Stimulated activated CD4-positive, alpha-beta T cell treated with anti-CD3 and anti-CD28 coated beads, Interleukin-15, amount 100 ng/mL, for 48 hours (primary cell): ENCODE data around the gene TECPR2.
"Not testable (repeated sequence)": the region's sequence is repeated elsewhere in the genome, so short reads cannot be mapped to it uniquely, and the experiment has no call there.

Experiments used
- DNase-seq, 2 donors: peaks; one replicate each; pipeline ENCODE4 v3.0.0-alpha.2; 2020; ENCODE audit warnings: low read depth in 2 of 2

TECPR2 gene, protein sequence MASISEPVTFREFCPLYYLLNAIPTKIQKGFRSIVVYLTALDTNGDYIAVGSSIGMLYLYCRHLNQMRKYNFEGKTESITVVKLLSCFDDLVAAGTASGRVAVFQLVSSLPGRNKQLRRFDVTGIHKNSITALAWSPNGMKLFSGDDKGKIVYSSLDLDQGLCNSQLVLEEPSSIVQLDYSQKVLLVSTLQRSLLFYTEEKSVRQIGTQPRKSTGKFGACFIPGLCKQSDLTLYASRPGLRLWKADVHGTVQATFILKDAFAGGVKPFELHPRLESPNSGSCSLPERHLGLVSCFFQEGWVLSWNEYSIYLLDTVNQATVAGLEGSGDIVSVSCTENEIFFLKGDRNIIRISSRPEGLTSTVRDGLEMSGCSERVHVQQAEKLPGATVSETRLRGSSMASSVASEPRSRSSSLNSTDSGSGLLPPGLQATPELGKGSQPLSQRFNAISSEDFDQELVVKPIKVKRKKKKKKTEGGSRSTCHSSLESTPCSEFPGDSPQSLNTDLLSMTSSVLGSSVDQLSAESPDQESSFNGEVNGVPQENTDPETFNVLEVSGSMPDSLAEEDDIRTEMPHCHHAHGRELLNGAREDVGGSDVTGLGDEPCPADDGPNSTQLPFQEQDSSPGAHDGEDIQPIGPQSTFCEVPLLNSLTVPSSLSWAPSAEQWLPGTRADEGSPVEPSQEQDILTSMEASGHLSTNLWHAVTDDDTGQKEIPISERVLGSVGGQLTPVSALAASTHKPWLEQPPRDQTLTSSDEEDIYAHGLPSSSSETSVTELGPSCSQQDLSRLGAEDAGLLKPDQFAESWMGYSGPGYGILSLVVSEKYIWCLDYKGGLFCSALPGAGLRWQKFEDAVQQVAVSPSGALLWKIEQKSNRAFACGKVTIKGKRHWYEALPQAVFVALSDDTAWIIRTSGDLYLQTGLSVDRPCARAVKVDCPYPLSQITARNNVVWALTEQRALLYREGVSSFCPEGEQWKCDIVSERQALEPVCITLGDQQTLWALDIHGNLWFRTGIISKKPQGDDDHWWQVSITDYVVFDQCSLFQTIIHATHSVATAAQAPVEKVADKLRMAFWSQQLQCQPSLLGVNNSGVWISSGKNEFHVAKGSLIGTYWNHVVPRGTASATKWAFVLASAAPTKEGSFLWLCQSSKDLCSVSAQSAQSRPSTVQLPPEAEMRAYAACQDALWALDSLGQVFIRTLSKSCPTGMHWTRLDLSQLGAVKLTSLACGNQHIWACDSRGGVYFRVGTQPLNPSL (N-terminal part only)

DNA sequence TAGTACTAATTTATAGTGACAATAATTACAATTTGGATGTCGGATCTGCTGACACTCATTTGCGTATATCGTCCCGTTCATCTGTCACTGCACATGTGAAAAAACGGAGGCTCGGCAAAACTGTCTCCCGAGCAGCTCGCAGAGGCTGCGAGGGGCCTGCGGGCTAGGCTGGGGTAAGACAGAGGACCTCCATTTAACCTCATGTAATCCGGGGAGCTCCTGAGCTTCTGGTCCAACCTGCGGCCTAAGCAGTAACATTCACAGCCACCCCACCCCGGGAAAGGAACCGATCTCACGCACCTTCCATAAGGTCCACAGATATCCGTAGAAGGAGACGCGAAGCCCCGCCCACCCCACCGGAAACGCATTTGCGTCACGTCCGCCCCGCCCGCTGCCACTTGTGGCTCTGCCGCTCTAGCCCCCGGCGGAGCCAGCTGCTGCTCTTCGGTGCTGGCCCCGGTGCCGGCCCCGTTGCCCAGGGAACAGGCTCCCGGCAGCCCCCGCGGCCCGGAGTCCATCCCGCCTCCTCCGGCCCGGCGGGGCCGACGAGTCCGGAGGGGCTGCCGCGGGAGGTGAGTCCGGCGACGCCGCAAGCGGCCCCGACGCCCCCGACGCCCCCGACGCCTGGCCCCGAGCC is at the start of gene TECPR2, which contains the start of gene CINP:
TSS of gene TECPR2 (plus strand) at position 397 of the 637 bp plus-strand sequence. CDS start 13,781 bp downstream, outside the sequence.
TSS of gene CINP (minus strand) at position 346 of the 637 bp plus-strand sequence. CDS start at position 307, 39 bp downstream.
- peak; percentile 93 to 97 for DNase-seq

DNA sequence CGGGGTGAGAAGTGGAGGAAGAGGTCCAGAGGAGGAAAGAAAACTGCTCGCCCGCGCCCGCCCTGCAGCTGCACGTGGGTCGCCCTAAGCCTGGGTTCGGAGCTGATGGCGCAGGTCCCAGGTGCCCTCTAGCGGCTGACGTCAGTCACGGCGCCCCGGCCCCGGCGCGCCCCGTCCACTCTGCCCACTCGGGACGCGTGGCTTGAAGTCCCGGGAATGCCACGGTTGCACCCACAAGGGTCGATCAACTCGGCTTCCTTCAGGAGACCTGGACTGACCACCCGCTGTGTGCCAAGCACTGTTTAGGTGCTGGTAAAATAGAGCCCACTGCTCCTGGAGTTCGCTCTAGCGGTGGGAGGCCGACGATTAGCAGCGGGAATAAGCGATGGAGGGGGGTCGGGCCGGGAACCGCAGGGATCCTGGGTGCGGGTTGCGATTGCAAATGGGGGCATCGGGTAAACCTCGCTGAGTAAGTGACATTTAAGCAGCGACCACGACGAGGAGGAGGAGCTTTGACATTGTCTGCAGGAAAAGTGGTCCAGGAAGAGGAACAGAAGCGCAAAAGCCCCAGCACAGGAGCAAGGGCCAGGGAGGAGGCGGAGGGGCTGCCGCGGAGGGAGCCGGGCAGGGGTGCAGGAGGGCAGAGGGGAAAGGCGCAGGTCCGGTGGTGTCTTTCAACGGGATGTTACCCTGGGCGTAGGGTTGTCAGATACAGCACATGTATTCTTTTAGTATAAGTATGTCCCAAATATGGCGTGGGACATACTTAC is 48.3 kb upstream of the TECPR2 start:
- peak; percentile 64 to 74 for DNase-seq

DNA sequence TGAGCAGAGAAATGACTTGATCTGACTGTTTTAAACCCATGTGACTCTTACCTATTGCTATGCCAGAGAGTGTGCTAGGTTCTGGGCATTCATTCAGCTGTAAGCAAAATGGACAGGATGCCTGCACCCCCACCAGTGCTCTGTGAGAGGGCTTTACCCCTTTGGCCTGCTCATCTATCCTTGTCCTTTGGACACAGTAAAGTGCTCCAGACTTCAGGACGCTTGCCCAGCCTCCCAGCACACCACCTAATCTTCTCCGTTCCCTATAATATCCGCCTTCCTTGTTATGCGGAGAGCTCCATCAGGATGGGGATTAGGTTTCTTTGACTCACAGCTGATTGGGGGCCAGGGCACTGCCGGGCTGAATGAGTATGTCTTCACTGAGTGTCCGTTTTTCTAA is 47.6 kb upstream of the TECPR2 start:
- no peak for DNase-seq

DNA sequence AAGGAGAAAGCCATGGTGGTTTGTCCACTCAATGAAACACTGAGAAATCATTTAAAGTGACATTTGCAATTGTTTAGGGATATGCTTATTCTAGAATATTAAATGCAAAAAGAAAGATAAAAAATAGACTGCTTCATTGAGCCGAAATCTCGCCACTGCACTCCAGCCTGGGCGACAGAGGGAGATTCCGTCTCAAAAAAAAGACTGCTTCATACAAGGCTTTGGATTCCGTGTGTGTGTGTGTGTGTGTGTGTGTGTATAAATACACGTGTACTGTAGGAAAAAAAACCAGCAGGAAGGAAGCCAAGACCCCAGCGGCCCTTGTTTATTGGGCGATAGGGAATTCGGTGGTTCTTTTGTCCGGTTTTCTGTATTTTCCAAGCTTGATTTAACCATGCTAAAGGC is 46.4 kb upstream of the TECPR2 start:
- no peak for DNase-seq

DNA sequence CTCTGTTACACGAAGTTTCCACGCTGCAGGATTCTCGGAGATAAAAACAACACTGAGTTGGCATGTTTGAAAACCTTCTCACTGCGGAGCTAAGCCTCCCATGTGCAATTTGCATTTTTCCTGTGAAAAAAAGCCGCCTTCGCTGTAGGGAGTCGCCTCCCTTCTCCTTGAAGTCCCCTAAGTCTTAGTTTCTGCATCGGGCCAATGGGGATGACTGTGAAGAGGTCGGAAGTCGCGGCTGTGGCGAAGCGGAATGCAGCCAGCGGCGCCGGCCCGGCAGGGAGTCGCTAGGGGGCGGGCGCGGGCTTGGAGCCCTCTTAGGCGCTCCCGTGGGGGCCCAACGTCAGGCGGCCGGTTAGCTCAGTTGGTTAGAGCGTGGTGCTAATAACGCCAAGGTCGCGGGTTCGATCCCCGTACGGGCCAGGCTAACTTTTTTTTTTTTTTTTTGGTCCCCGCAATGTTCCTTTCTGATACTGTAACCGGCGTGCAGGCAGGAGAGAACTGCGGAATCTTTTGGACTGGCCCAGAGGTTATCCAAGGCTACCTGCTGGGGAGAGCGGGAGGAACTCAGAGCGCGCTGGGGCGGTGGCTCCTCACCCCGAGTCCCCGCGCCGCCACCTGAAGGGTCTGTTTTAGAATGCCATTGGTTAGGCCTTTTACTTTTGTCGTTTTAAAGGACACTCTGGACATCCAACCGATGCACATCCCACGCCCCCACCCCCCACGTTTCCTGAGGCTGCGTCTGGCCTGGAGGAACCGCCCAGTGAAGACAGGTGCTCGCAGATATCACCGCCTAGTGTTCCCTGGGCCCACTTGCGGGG is 45.8 kb upstream of the TECPR2 start:
- peak; percentile 87 to 89 for DNase-seq

DNA sequence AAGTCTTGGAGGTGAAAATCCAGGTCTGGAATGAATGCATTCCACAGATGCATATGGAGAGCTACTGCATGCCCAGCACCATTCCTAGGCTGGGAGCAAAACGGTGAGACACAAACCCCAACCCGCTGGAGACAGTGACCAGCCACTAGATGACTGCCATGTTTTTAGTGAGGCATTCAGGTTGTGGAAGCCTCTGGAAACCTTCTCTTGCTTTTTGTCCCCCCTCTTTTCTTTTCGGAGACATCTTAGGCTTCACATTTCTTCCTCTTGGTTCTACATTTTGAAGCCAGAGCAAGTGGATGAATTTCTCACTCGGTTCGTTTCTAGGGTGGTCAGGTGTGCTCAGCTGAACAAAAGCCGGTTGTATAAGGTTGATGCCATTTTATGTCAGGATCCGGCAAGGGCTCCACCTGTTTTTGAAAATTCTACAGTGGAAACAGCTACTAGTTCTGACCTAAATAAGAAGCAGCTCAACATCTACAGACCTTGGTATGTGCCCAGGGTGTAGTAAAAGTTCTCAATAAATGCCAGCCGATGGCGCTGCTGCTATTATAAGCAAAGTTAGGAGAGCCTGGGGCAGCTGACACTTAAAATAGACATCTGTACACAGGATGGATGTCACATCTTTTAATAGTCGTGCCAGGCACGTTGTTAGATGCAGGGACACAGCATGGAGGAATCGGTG is 45.0 kb upstream of the TECPR2 start:
- DNase-seq, result peak; percentile 33 to 35

DNA sequence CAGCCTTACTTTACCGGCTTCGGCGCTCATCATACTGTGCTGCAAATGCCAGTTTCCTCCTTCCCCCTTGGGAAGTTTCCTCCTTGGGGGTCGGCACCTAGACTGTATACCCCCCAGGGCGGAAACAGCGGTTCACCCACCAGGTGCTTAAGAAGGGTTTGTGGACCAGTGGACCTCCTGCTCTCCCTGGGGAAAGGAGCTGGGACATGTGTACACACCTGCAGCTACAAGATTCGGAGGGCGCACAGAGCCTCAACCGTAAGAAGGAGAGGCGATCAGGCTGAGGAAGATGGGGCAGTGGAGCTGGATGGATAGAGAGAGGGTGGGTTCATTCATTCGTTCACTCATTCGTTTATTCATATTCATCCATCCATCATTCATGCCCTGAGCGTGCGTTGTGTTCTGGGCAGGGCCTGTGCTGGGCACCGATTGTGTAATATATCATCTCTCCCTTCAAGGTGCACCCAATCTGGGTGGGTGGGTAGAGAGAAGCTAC is 43.9 kb upstream of the TECPR2 start:
- DNase-seq, result no peak

DNA sequence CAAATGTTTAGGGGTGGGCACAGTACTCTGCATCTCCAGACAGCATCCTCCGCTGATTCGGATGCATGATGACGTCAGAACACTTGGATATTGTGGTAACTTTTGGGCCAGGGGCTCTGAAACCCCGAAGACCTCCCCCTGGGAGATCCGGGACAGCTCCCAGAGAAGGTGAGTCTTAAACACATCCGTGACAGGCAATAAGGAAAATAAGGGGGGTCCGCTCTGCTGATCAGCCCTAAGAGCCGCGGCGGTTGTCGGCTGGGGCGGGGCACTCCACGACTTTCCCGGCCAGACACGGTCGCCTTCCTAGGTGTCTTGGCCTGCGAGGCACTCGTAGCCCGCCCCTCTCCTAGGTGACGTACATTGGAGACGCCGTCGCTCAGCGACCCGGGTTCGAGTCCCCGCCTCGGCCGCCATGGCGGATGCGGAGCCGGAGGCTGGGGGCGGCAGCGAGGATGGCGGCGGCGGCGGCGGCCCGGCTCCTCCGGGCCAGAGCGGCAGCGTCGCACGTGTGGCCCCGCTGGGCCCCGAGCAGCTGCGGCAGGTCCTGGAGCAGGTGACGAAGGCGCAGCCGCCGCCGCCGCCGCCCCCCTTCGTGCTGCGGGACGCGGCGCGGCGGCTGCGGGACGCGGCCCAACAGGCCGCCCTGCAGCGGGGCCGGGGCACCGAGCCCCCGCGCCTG is 43.2 kb upstream of the TECPR2 start, which contains the start of gene ZNF839:
TSS of gene ZNF839 (plus strand) at position 396 of the 682 bp plus-strand sequence. CDS start at position 416, 20 bp downstream.
- peak; percentile 88 to 94 for DNase-seq

DNA sequence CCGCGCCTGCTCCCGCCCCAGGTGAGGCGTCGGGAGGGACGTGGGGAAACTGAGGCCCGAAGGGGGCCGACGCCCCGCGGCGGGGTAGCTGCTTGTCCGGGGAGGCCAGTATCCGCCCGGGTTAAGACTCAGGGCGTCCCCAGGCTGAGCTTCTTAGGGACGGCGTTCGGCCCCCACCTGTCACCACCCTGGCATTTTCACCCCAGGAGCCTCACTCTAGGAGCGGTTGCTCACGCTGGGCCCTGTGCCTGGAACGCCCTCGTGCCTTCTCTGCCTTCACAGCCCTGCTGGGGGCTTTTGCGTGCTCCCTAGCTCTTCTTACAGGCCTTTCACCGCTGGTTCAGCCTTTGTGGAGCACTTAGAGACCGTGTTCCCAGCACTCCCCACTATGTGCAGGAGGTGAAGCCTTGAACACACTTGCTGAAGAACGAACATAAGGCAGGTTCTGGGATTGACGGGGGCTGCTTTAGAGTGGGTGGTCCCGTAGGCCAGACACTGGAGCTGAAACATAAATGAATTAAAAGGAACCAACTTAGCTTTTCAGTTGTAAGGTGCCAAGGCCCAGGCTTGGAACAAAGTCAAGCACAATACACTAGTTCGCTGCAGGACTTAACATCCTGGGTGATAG is 42.6 kb upstream of the TECPR2 start:
- DNase-seq, result peak; percentile 13 to 15

DNA sequence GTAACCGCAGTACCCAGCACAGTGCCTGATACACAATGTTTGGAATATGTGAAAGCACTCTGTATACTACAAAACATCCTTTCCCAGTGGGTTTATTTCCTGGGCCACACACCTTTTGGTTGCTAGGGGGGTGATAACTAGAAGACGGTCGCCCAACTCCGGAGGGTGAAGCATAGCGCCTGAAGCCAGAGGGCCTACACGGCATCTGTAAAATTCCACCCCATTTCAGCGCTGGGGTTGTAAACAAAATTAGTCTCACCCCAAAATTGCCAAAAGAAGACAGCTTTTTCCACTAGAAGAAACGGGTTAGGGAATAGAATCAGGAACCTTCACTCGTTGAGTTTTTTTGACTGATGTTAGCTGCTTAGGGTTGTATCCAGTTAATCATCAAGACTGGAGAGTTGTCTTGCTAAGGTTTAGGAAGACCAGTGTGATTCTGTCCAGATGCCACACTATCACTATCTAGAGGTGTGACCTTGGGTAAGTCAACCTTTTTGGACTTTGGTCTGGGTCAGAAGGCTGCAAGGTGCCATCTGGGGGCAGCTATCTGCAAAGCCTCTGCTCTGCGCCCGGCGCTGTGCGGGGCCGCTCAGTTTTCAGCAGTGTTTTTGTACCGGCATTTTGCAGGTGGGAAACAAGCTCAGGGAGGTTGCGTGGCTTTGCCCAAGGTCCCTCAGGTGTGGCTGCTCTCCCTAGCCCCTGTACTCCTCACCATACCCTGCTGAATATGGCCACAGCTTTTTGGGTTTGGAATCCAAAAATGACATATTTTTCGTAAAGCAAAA is 41.9 kb upstream of the TECPR2 start:
- no peak for DNase-seq

DNA sequence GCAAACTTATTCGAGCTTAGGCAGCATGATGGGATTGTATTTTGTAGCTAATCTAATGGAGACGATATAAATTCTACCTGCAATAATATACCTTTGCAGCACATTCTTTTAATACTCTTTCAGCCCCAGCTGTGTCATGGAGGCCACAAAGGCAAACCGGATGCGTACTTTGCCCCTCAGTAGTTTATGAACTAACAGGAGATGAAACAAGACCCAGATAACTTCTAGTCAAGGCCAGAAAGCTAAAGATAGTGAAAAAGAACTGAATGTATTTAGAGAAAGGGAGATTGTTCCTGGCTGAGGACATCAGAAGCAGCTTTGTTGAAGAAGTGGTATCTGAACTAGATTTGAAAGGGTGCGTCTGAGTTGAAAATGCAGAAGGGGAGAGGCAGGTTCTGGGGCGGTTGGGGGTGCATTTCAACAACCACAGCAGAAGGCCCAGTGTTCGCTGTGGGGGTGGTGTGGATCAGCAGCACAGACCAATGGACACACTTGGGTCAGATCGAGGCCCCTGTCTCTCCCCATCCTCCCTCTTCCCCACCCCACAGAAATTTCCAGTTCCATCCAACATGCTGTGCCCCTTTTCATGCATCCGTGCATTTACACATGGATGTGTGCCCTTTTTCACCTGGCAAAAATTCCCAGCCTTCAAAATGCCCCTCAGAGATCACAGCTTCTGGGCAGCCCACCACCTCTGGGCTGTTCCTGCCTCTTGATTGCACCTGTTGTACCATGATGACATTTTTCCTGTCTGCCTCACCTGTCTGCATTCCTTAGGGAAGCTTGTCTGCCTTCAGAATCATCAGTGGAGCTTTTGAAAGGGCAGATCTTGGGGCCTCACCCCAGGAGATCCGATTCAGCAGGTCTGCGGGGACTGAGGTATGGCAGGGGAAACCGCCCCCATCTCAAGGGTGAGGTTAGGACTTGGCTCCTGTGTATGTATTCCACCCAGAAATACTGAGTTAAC is 41.0 kb upstream of the TECPR2 start:
- no peak for DNase-seq

DNA sequence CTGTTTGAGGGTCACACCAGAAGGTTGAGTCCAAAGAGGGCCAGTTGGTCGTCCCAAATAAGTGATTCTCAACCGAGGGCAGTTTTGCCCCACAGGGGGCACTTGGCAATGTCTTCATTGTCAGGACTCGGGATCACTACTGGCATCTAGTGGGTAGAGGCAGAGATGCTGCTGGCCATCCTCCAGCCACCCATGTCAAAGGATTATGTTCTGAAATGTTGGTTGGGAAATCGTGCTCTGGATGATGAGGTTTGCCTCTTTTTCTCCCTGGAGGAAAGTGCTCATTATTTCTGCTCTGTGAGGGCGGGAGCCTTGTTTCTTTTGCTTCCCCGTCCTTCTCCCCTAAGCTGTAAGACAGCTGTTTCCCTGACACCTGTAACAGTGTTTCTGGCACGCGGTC is 39.6 kb upstream of the TECPR2 start:
- DNase-seq, result no peak

DNA sequence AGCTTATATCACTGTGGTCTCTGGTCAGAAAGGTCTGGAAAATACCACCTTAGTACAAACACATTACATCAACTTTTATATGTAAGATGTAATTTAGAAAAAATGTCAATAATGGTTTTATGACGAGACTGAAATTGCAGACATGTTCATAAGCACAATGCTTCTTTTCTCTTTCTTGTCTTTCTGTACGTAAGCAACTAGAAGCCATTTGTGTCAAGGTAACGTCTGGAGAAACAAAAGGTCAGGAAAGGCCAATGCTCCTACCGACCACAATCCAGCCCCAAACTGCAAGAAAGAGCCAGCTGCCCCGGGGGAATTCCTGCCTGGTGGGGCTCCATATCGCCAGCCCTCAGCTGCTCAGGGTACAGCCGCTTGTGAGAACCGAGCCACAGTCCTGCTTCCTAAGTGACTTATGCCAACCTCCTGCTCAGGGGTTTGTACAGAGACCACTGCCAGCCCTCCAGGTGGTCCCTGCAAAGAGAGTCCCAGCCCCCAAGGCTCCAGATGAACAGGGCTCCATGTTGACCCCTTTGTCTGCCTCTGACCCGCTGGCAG is 36.9 kb upstream of the TECPR2 start:
- DNase-seq, result no peak

DNA sequence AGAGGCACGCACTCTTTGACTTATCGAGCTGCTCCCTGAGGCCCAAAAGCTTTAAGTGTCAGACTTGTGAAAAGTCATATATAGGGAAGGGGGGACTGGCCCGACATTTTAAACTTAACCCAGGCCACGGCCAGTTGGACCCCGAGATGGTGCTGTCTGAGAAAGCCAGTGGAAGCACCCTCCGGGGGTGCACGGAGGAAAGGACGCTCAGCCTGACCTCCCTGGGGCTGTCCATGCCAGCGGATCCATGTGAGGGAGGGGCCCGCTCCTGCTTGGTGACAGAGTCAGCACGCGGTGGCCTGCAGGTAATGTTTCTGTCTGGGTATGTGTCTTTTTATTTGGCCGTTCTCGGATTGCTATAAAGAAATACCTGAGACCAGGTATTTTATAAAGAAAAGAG is 36.2 kb upstream of the TECPR2 start:
- no peak for DNase-seq

DNA sequence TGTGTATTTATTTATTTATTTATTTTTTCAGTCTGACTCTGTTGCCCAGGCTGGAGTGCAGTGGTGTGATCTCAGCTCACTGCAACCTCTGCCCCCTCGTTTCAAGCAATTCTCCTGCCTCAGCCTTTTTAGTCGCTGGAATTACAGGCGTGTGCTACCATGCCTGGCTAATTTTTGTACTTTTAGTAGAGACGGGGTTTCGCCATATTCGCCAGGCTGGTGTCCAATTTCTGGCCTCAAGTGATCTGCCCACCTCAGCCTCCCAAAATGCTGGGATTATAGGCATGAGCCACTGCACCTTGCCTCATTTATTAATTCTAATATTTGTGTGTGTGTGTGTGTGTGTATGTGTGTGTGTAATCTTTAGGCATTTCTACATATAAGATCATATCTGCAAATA is 33.4 kb upstream of the TECPR2 start:
- not testable (repeated sequence) for DNase-seq
